Activated naive CD4-positive, alpha-beta T cell treated with anti-CD3 and anti-CD28 coated beads for 36 hours (primary cell): Measurements from ENCODE around the gene LAD1. TPM values are rescaled to one million over a fixed set of nuclear protein-coding genes. Genes with fewer than 3 reads are reported as not detected.

Experiments
- CTCF ChIA-PET: fragments of 350-600 bp; sonication (Branson Sonifier 250); formaldehyde crosslinking; loops from one replicate; lab custom pipeline; 2021; ENCODE audit warnings: antibody characterized with exemption; lab: Charles Lee
- DNase-seq: peaks from one replicate; pipeline ENCODE4 v3.0.0-alpha.2; 2020
- H3K27ac Mint-ChIP-seq: one replicate; pipeline ENCODE4 v1.8.0; 2021; ENCODE audit warnings: mild to moderate bottlenecking, mixed read lengths
- H3K27me3 Mint-ChIP-seq: one replicate; pipeline ENCODE4 v1.8.0; 2021; ENCODE audit warnings: low read depth, mixed read lengths
- H3K36me3 Mint-ChIP-seq: one replicate; pipeline ENCODE4 v1.8.0; 2021; ENCODE audit warnings: low read depth, mixed read lengths
- H3K4me1 Mint-ChIP-seq: one replicate; pipeline ENCODE4 v1.8.0; 2021; ENCODE audit warnings: low read depth, mixed read lengths
- H3K4me3 Mint-ChIP-seq: one replicate; pipeline ENCODE4 v1.8.0; 2021; ENCODE audit warnings: mild to moderate bottlenecking, moderate library complexity, mixed read lengths
- H3K9me3 Mint-ChIP-seq: one replicate; pipeline ENCODE4 v1.8.0; 2021; ENCODE audit warnings: mixed read lengths
- intact Hi-C: fragments of 100-400 bp; cut with micrococcal nuclease; formaldehyde crosslinking; loops from one replicate; pipeline ENCODE4 v1.15.1; 2023
- total RNA-seq, 2 experiments: library from RNA; stranded (reverse); gene quantifications; one replicate each; pipeline ENCODE4 v1.2.3, GENCODE V29; 2021

Gene LAD1
- total RNA-seq, 2 experiments from 2014 or later = not detected

GRCh38 chr1:201427963-201428362, 28.8 kb upstream of the LAD1 start:
- no peak for DNase-seq
- Mint-ChIP-seq H3K9me3 (no peaks in the 10 kb centered on the region), H3K27ac (no peak overlapping the region), H3K4me3 (no peak overlapping the region), H3K36me3 (no peaks in the 10 kb centered on the region), H3K27me3 (peaks cover 4% of the 10 kb centered on the region), H3K4me1 (no peaks in the 10 kb centered on the region)
- CTCF ChIA-PET = no interaction called here
- intact Hi-C loops = no loop called here

GRCh38 chr1:201426479-201427310, 27.6 kb upstream of the LAD1 start:
- Mint-ChIP-seq H3K27ac (no peak overlapping the region), H3K27me3 (peaks cover 4% of the 10 kb centered on the region), H3K36me3 (no peaks in the 10 kb centered on the region), H3K9me3 (no peaks in the 10 kb centered on the region), H3K4me1 (no peaks in the 10 kb centered on the region), H3K4me3 (no peak overlapping the region)
- no peak for DNase-seq
- CTCF ChIA-PET = no interaction called here
- intact Hi-C loops = no loop called here

- no peaks in the 10 kb centered on the region for H3K27me3 Mint-ChIP-seq
- no peaks in the 10 kb centered on the region for H3K4me1 Mint-ChIP-seq
- H3K36me3 Mint-ChIP-seq = no peaks in the 10 kb centered on the region
- no peaks in the 10 kb centered on the region for H3K9me3 Mint-ChIP-seq
- no peak overlapping the region for H3K27ac Mint-ChIP-seq
- intact Hi-C loops = no loop called here
- no peak for DNase-seq
- CTCF ChIA-PET = interaction anchor here (1.7 kb wide), 1 partner anchor 24 kb away, joined by 3 read pairs; no protein-coding TSS in a partner anchor
- no peak overlapping the region for H3K4me3 Mint-ChIP-seq
These were observed 25.0 kb upstream of the LAD1 start for GRCh38 chr1:201424146-201424545.

GRCh38 chr1:201423655-201424054, 24.5 kb upstream of the LAD1 start:
- intact Hi-C loops = no loop called here
- Mint-ChIP-seq H3K4me3 (no peak overlapping the region), H3K9me3 (no peaks in the 10 kb centered on the region), H3K4me1 (no peaks in the 10 kb centered on the region), H3K27ac (no peak overlapping the region), H3K27me3 (no peaks in the 10 kb centered on the region), H3K36me3 (no peaks in the 10 kb centered on the region)
- no peak for DNase-seq
- CTCF ChIA-PET = interaction anchor here (1.7 kb wide), 1 partner anchor 25 kb away, joined by 3 read pairs; no protein-coding TSS in a partner anchor

- H3K36me3 Mint-ChIP-seq = no peaks in the 10 kb centered on the region
These were observed 23.4 kb upstream of the LAD1 start for GRCh38 chr1:201422436-201423030.

GRCh38 chr1:201422026-201422425, 22.9 kb upstream of the LAD1 start:
- no peaks in the 10 kb centered on the region for H3K36me3 Mint-ChIP-seq
- no peaks in the 10 kb centered on the region for H3K4me1 Mint-ChIP-seq
- no peaks in the 10 kb centered on the region for H3K27me3 Mint-ChIP-seq
- no peak overlapping the region for H3K27ac Mint-ChIP-seq
- CTCF ChIA-PET = no interaction called here
- H3K9me3 Mint-ChIP-seq = no peaks in the 10 kb centered on the region
- intact Hi-C loops = no loop called here
- no peak overlapping the region for H3K4me3 Mint-ChIP-seq
- no peak for DNase-seq

More at GRCh38 chr1:201422436-201423030, 23.4 kb upstream of the LAD1 start:
- Mint-ChIP-seq H3K9me3 (no peaks in the 10 kb centered on the region), H3K4me3 (no peak overlapping the region), H3K4me1 (no peaks in the 10 kb centered on the region), H3K27ac (no peak overlapping the region), H3K27me3 (no peaks in the 10 kb centered on the region)
- intact Hi-C loops = no loop called here
- DNase-seq = no peak
- CTCF ChIA-PET = interaction anchor here (1.7 kb wide), 1 partner anchor 26 kb away, joined by 3 read pairs; no protein-coding TSS in a partner anchor

- intact Hi-C loops = no loop called here
- Mint-ChIP-seq H3K27me3 (no peaks in the 10 kb centered on the region), H3K27ac (no peak overlapping the region), H3K4me3 (no peak overlapping the region), H3K9me3 (no peaks in the 10 kb centered on the region), H3K36me3 (no peaks in the 10 kb centered on the region), H3K4me1 (no peaks in the 10 kb centered on the region)
- no peak for DNase-seq
- CTCF ChIA-PET = no interaction called here
These were observed 21.9 kb upstream of the LAD1 start for GRCh38 chr1:201421041-201421440.

- Mint-ChIP-seq H3K4me1 (no peaks in the 10 kb centered on the region), H3K36me3 (no peaks in the 10 kb centered on the region), H3K9me3 (no peaks in the 10 kb centered on the region), H3K4me3 (no peak overlapping the region), H3K27ac (no peak overlapping the region), H3K27me3 (no peaks in the 10 kb centered on the region)
- CTCF ChIA-PET = no interaction called here
- no peak for DNase-seq
- intact Hi-C loops = no loop called here
These were observed 21.5 kb upstream of the LAD1 start for GRCh38 chr1:201420608-201421002.

GRCh38 chr1:201419746-201420607, 20.9 kb upstream of the LAD1 start:
- no peak for DNase-seq
- Mint-ChIP-seq H3K27ac (no peak overlapping the region), H3K36me3 (no peaks in the 10 kb centered on the region), H3K4me3 (no peak overlapping the region), H3K27me3 (no peaks in the 10 kb centered on the region), H3K4me1 (no peaks in the 10 kb centered on the region), H3K9me3 (no peaks in the 10 kb centered on the region)
- CTCF ChIA-PET = no interaction called here
- intact Hi-C loops = no loop called here

GRCh38 chr1:201419256-201419655, 20.1 kb upstream of the LAD1 start:
- intact Hi-C loops = no loop called here

GRCh38 chr1:201418461-201418860, 19.3 kb upstream of the LAD1 start:
- H3K27me3 Mint-ChIP-seq = no peaks in the 10 kb centered on the region
- CTCF ChIA-PET = interaction anchor here (0.6 to 1.4 kb wide), 5 partner anchors 9 to 94 kb away, joined by 3 to 4 read pairs (median 3); no protein-coding TSS in a partner anchor

More at GRCh38 chr1:201419256-201419655, 20.1 kb upstream of the LAD1 start:
- CTCF ChIA-PET = no interaction called here
- no peak overlapping the region for H3K4me3 Mint-ChIP-seq
- no peak overlapping the region for H3K27ac Mint-ChIP-seq
- H3K9me3 Mint-ChIP-seq = no peaks in the 10 kb centered on the region
- DNase-seq = no peak
- no peaks in the 10 kb centered on the region for H3K27me3 Mint-ChIP-seq
- H3K4me1 Mint-ChIP-seq = no peaks in the 10 kb centered on the region
- no peaks in the 10 kb centered on the region for H3K36me3 Mint-ChIP-seq

More at GRCh38 chr1:201418461-201418860, 19.3 kb upstream of the LAD1 start:
- DNase-seq = no peak
- Mint-ChIP-seq H3K36me3 (no peaks in the 10 kb centered on the region), H3K9me3 (no peaks in the 10 kb centered on the region), H3K4me1 (no peaks in the 10 kb centered on the region), H3K4me3 (no peak overlapping the region), H3K27ac (no peak overlapping the region)
- intact Hi-C loops = no loop called here
